ENCODE measurements around the gene COL25A1.
"Not testable (repeated sequence)": the region's sequence is repeated elsewhere in the genome, so short reads cannot be mapped to it uniquely, and the experiment has no call there.

Gene COL25A1

DNA sequence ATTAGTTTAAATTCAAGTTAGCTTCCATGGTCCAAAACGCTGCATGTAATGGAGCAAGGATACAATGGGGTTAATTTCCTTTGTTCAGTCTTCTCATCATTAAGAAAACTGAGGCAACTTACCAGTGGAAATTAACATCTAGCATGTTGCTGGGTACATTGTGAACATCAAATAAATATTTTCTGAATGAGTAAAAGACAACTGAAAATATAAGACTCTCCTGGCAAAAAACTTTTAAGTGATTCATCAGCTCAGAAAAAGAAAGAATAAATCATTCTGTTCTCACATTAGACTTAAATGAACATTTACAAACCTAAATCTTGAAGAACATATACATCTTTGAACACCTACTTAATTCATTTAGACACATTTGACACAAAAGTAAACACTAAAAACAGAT, 401.2 kb downstream of the COL25A1 start:
- no peak for DNase-seq

DNA sequence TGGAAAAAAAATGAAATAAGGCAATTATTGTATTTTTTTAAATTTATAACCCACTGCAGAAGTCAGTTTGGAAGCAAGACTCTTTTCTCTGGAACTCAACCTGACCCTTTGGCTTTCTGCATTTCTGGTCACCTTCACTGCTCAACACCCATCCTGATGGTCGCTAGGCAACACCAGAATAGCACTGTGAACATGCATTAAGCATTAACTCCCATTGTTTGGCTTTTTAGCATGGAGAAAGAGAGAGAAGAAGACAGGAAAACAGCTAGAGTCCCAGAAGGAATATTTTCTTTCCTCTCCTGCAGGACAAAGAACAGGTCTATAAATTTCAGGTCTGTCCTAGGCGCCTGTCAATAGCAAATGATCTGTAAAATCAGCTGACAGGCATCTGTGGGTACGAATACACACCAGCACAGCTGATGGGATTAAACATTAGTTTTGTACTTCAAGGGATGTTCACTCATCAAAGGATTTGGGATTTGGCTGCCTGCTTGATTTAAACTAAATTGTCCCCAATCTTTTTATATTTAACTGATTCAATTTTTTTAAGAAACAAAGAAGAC, 402.4 kb downstream of the COL25A1 start:
- no peak for DNase-seq

DNA sequence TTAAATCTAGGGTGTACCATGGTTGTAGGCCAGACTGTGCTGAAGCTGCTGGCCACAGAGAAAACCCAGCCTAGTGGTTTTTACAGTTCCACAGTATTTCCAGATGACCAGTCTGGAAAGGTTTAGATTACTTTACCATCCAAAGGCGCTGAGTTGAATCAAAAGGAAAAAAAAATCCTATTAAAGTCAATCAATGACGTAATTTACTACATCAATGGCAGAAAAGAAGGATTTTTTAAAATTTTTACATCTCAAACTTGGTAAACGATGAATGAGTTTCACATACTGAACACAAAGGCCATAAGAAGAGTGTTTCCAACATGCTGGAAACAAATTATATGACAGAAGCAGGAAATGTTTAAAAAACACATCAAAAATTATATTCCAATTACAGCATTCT, 409.0 kb downstream of the COL25A1 start:
- no peak for DNase-seq

- DNase-seq = no peak
These were observed 410.4 kb downstream of the COL25A1 start for GRCh38 chr4:108891896-108892590.

GRCh38 chr4:108890484-108890881, 412.0 kb downstream of the COL25A1 start:
- DNase-seq = no peak

- no peak for DNase-seq
These were observed 412.6 kb downstream of the COL25A1 start for GRCh38 chr4:108889696-108890483.

GRCh38 chr4:108888769-108889168, 413.7 kb downstream of the COL25A1 start:
- no peak for DNase-seq

DNA sequence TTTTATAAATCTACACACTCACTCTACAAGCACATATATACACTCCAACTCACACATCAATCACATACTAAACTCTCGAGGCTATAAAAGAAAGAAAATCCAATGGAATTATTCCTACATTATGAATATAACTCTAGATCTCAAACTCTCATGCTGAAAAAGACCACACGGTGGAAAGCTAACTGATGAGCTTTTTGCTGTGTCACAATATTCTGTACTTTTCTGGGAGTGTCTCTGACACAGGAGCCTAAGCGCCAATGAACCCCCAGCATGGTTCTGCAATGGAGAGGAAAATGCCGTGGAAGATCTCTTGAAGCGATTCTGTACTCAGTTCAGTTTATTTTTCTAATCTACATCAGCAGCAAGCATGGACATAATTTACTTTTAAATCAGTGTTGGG, 415.4 kb downstream of the COL25A1 start:
- DNase-seq = no peak

GRCh38 chr4:108885211-108885610, 417.2 kb downstream of the COL25A1 start:
- no peak for DNase-seq

GRCh38 chr4:108884596-108884995, 417.9 kb downstream of the COL25A1 start:
- DNase-seq = no peak

- DNase-seq = no peak
These were observed 420.5 kb downstream of the COL25A1 start for GRCh38 chr4:108881986-108882385.

- no peak for DNase-seq
These were observed 421.3 kb downstream of the COL25A1 start for GRCh38 chr4:108881190-108881589.

- no peak for DNase-seq
These were observed 423.7 kb downstream of the COL25A1 start for GRCh38 chr4:108878806-108879205.

- DNase-seq = no peak
These were observed 424.6 kb downstream of the COL25A1 start for GRCh38 chr4:108877821-108878220.

DNA sequence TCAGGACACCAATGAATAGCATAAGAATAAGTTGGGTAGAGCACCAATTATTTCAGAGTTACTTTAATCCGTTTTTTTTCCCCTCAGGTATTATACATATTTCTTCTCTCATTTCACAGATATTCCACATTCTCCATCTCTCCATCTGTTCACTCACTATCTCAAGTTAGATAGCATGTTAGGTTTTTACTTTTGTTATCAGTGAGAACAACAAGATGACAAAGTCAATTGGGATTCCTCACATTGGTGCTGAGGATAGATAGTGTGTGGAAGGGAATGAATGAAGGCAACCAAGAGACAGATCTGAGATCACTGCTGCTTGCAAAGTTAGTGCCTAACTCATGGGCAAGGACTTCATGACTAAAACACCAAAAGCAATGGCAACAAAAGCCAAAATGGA, 427.7 kb downstream of the COL25A1 start:
- DNase-seq = no peak

GRCh38 chr4:108869970-108870369, 432.5 kb downstream of the COL25A1 start:
- DNase-seq = not testable (repeated sequence)

GRCh38 chr4:108868606-108869227, 433.7 kb downstream of the COL25A1 start:
- DNase-seq = no peak

GRCh38 chr4:108867476-108867875, 435.0 kb downstream of the COL25A1 start:
- DNase-seq = no peak

GRCh38 chr4:108861334-108861733, 441.1 kb downstream of the COL25A1 start:
- DNase-seq = no peak

GRCh38 chr4:108854786-108855185, 447.7 kb downstream of the COL25A1 start:
- no peak for DNase-seq

DNA sequence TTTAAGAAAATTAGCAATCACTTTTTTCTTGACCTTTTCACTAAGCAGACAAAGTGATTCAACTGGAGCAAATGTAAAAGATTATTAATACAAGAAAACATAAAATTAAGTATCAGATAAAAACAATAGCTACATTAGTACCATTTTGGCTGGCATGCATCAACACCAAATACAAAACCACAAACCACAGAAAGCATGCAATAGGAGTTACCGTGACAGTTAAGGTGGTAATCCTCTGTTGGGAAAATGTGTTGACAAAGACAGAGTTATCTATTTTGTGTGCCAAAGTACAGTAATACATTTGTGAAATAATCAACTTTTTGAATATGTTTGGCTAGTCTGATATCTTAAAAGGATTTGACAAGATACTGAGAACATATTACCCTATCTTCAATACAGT, 449.8 kb downstream of the COL25A1 start:
- DNase-seq = no peak

GRCh38 chr4:108851366-108851765, 451.1 kb downstream of the COL25A1 start:
- DNase-seq = no peak

- DNase-seq = no peak
These were observed 452.2 kb downstream of the COL25A1 start for GRCh38 chr4:108850219-108850649.
